K562 (cell line): ENCODE results near the gene FRRS1. TPM values are rescaled to one million over a fixed set of nuclear protein-coding genes. Genes with fewer than 3 reads are reported as not detected.

ENCODE experiments used
- CC2D1A ChIP-seq: fragments of 450-650 bp; IDR thresholded peaks from 2 replicates; pipeline ENCODE4 v1.6.1; 2017; ENCODE audit warnings: mild to moderate bottlenecking
- ESRRB ChIP-seq: fragments of 250-450 bp; sonication (Bioruptor Pico); IDR thresholded peaks from 2 replicates; pipeline ENCODE4 v1.5.0; 2020; ENCODE audit warnings: mild to moderate bottlenecking, moderate library complexity, borderline replicate concordance
- HDAC1 ChIP-seq, 2 experiments: fragments of 450-650 bp; IDR thresholded peaks; 2 replicates each; pipeline ENCODE4 v1.6.1; 2016 to 2017; ENCODE audit warnings: inconsistent platforms in 1 of 2, mild to moderate bottlenecking in 1 of 2, moderate library complexity in 1 of 2
- KAT7 ChIP-seq: sonication (generic); formaldehyde crosslinking; IDR thresholded peaks from 2 replicates; pipeline ENCODE4 v1.8.0; 2022; ENCODE audit warnings: missing genetic modification reagents, mild to moderate bottlenecking, borderline replicate concordance
- MCM3 ChIP-seq: fragments of 450-650 bp; IDR thresholded peaks from 2 replicates; pipeline ENCODE4 v1.6.1; 2016
- NKRF ChIP-seq: fragments of 450-650 bp; IDR thresholded peaks from 2 replicates; pipeline ENCODE4 v1.6.1; 2016; ENCODE audit warnings: borderline replicate concordance
- PHF20 ChIP-seq: fragments of 450-650 bp; IDR thresholded peaks from 2 replicates; pipeline ENCODE4 v1.6.1; 2018; ENCODE audit not compliant: partially characterized antibody
- RB1 ChIP-seq: fragments of 450-650 bp; IDR thresholded peaks from 2 replicates; pipeline ENCODE4 v1.6.1; 2017; ENCODE audit warnings: low read depth, mild to moderate bottlenecking
- REST ChIP-seq, 2 experiments: fragments of 450-650 bp; formaldehyde crosslinking in 1 of 2; IDR thresholded peaks; 2 replicates each; pipeline versions ENCODE4 v1.4.0 to v1.6.1; 2014 to 2020; ENCODE audit warnings: mild to moderate bottlenecking in 2 of 2, borderline replicate concordance in 1 of 2, low read depth in 1 of 2
- RFX7 ChIP-seq: fragments of 250-450 bp; sonication (Bioruptor Pico); IDR thresholded peaks from 2 replicates; pipeline ENCODE4 v1.5.1; 2021; ENCODE audit warnings: mild to moderate bottlenecking
- SLC30A9 ChIP-seq: fragments of 250-450 bp; sonication (Bioruptor Pico); IDR thresholded peaks from 2 replicates; pipeline ENCODE4 v1.8.0; 2022; ENCODE audit warnings: mild to moderate bottlenecking, moderate library complexity
- TSHZ1 ChIP-seq: fragments of 250-450 bp; sonication (Bioruptor Pico); IDR thresholded peaks from 2 replicates; pipeline ENCODE4 v1.4.0; 2020; ENCODE audit warnings: mild to moderate bottlenecking, moderate library complexity
- ZBTB17 ChIP-seq: fragments of 450-650 bp; formaldehyde crosslinking; IDR thresholded peaks from 2 replicates; pipeline ENCODE4 v1.4.0; 2020; ENCODE audit warnings: mild to moderate bottlenecking
- ZFP36 ChIP-seq: fragments of 150-350 bp; IDR thresholded peaks from 2 replicates; pipeline ENCODE4 v1.6.1; 2018; ENCODE audit warnings: low read length, low read depth; ENCODE audit not compliant: partially characterized antibody
- ZNF764 ChIP-seq: fragments of 250-450 bp; sonication (Bioruptor Pico); IDR thresholded peaks from 2 replicates; pipeline ENCODE4 v1.4.0; 2020; ENCODE audit warnings: low read depth, mild to moderate bottlenecking, moderate library complexity
- polyA plus RNA-seq, 8 experiments: library from polyadenylated mRNA; depleted of rRNA in 4 of 8; stranded (reverse) in 5 of 8; unstranded in 3 of 8; fragments of >200 nt; fragmentation: Nextera tagmentation in 2 of 8; fragmentation: Illumina TruSeq in 1 of 8; extraction: Ambion mirVana in 2 of 8; extraction: Trizol in 1 of 8; gene quantifications; 2 replicates each; pipeline versions ENCODE4 v1.2.1 to v1.2.3, GENCODE V29; 2011 to 2014; ENCODE audit warnings: inconsistent platforms in 1 of 8, missing spikeins in 1 of 8
- total RNA-seq, 7 experiments: library from RNA; depleted of rRNA in 6 of 7; stranded (reverse); fragments of >200 nt in 6 of 7; fragmentation: Illumina TruSeq in 2 of 7; extraction: Trizol in 2 of 7; gene quantifications; 2 replicates each; pipeline versions ENCODE4 v1.2.1 to v1.2.3, GENCODE V29; 2011 to 2021; ENCODE audit warnings: low replicate concordance in 1 of 7

The FRRS1 gene
- total and polyA plus RNA-seq, 9 of the 15 experiments (the other 6 are each of a cell fraction or from before 2014, with no cell fraction given), result 0.87 to 54.0 (median 23.7) TPM

- TF ChIP-seq REST (IDR thresholded peaks at IDR 0.05; ENCODE audit: borderline replicate concordance), result peak; percentile 68; the same call in 1 of the 2 replicates
- no peak for TF ChIP-seq REST (CRISPR knock-in tag; IDR thresholded peaks at IDR 0.05; ENCODE audit: low read depth)
- no peak for TF ChIP-seq ZBTB17
- TF ChIP-seq MCM3, result no peak
- no peak for TF ChIP-seq ZNF764 (CRISPR knock-in tag)
- TF ChIP-seq NKRF, result no peak
- no peak for TF ChIP-seq ESRRB
- no peak for TF ChIP-seq PHF20
- no peak for TF ChIP-seq HDAC1 (IDR thresholded peaks at IDR 0.05)
- no peak for TF ChIP-seq KAT7 (CRISPR knock-in tag)
- no peak for TF ChIP-seq RFX7
- TF ChIP-seq ZFP36, result no peak
- TF ChIP-seq CC2D1A, result 0 out of 2 replicates have a peak, but pooled peaks have one; percentile 33
- TF ChIP-seq SLC30A9 (CRISPR knock-in tag), result no peak
- no peak for TF ChIP-seq TSHZ1 (CRISPR knock-in tag)
- TF ChIP-seq RB1, result peak; percentile 23; the same call in 1 of the 2 replicates
Measured at GRCh38 chr1:99707535-99708142, 58.8 kb downstream of the FRRS1 start (continued).
